Measurements from ENCODE around the gene PDE11A. TPM values are rescaled to one million over a fixed set of nuclear protein-coding genes. Genes with fewer than 3 reads are reported as not detected.

The PDE11A gene
- total and polyA plus RNA-seq, 2 of the 13 experiments (the other 11 are each of a cell fraction or from before 2014, with no cell fraction given): 1.2 to 1.7 TPM

DNA sequence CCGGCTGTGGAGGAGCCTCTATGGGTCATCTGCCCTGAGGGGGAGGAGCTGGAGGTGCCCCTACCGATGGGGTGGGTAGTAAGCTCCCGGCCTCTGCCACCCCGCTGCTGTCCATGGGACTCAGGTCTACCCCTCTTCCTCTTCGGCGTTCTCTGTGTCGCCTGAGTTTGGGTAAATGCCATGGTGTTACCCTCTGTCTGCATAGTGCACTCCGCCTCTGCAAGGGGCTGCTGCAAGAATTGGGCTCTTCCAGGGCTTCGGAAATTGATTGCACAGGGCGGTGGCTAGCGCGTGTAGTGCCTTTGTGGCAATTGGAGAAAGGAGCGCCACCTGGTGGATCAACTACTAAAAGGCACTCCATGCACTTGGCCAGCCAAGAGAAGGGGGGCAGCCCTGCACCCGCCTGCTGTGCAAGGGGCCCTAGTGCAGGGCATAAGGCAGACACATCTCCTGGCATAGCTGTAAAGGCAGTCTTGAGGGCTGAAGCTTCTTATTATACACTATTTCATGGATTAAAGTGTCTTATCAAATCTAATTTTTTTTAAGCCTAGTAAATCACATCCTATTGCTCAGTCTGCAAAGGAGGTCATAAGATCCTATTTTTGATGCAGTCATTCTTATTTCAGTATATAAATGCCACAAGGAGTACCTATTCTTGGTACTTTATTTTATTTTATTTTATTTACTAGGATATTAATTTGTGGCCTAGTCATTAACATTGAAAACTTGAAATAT, 308.9 kb downstream of the PDE11A start (continued):
- TF ChIP-seq PHF5A (CRISPR knock-in tag; IDR thresholded peaks at IDR 0.05; ENCODE audit: low read depth, unreplicated experiment) (no peak), MIER2 (CRISPR knock-in tag; IDR thresholded peaks at IDR 0.05) (peak; percentile 59; the same call in 1 of the 2 replicates), PCBP1 (IDR thresholded peaks at IDR 0.05; ENCODE audit: borderline replicate concordance, low read depth, low read length) (no peak), TFDP2 (CRISPR knock-in tag; IDR thresholded peaks at IDR 0.05) (0 out of 2 replicates have a peak, but pooled peaks have one; percentile 29), POGK (CRISPR knock-in tag; conservative IDR thresholded peaks at IDR 0.05) (no peak), HOXA9 (CRISPR knock-in tag; IDR thresholded peaks at IDR 0.05; ENCODE audit: borderline replicate concordance) (no peak), TOPORS (CRISPR knock-in tag; IDR thresholded peaks at IDR 0.05) (no peak), NR2F6 (IDR thresholded peaks at IDR 0.05) (no peak), NR2F6 (CRISPR knock-in tag; IDR thresholded peaks at IDR 0.05) (no peak), ZNF558 (CRISPR knock-in tag; IDR thresholded peaks at IDR 0.05; ENCODE audit: borderline replicate concordance) (no peak), ZNF773 (CRISPR knock-in tag; IDR thresholded peaks at IDR 0.05; ENCODE audit: borderline replicate concordance) (no peak), CEBPG (CRISPR knock-in tag; IDR thresholded peaks at IDR 0.05) (peak; percentile 45), NFYC (CRISPR knock-in tag; IDR thresholded peaks at IDR 0.05) (no peak), PLSCR1 (CRISPR knock-in tag; IDR thresholded peaks at IDR 0.05; ENCODE audit: borderline replicate concordance) (no peak)
- TF ChIP-seq, protein P1, sequence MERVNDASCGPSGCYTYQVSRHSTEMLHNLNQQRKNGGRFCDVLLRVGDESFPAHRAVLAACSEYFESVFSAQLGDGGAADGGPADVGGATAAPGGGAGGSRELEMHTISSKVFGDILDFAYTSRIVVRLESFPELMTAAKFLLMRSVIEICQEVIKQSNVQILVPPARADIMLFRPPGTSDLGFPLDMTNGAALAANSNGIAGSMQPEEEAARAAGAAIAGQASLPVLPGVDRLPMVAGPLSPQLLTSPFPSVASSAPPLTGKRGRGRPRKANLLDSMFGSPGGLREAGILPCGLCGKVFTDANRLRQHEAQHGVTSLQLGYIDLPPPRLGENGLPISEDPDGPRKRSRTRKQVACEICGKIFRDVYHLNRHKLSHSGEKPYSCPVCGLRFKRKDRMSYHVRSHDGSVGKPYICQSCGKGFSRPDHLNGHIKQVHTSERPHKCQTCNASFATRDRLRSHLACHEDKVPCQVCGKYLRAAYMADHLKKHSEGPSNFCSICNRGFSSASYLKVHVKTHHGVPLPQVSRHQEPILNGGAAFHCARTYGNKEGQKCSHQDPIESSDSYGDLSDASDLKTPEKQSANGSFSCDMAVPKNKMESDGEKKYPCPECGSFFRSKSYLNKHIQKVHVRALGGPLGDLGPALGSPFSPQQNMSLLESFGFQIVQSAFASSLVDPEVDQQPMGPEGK (CRISPR knock-in tag; IDR thresholded peaks at IDR 0.05): peak; percentile 42; the same call in 1 of the 2 replicates
- TF ChIP-seq, protein P2, sequence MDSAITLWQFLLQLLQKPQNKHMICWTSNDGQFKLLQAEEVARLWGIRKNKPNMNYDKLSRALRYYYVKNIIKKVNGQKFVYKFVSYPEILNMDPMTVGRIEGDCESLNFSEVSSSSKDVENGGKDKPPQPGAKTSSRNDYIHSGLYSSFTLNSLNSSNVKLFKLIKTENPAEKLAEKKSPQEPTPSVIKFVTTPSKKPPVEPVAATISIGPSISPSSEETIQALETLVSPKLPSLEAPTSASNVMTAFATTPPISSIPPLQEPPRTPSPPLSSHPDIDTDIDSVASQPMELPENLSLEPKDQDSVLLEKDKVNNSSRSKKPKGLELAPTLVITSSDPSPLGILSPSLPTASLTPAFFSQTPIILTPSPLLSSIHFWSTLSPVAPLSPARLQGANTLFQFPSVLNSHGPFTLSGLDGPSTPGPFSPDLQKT (CRISPR knock-in tag; IDR thresholded peaks at IDR 0.05; ENCODE audit: borderline replicate concordance): no peak
- TF ChIP-seq, protein P3, sequence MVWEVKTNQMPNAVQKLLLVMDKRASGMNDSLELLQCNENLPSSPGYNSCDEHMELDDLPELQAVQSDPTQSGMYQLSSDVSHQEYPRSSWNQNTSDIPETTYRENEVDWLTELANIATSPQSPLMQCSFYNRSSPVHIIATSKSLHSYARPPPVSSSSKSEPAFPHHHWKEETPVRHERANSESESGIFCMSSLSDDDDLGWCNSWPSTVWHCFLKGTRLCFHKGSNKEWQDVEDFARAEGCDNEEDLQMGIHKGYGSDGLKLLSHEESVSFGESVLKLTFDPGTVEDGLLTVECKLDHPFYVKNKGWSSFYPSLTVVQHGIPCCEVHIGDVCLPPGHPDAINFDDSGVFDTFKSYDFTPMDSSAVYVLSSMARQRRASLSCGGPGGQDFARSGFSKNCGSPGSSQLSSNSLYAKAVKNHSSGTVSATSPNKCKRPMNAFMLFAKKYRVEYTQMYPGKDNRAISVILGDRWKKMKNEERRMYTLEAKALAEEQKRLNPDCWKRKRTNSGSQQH (CRISPR knock-in tag; IDR thresholded peaks at IDR 0.05; ENCODE audit: low read depth): no peak
